Neuronal stem cell (in vitro differentiated cells): ENCODE results near the gene YDJC.

Source experiments
- DNase-seq: peaks from one replicate; pipeline ENCODE4 v3.0.0-alpha.2; 2013; ENCODE audit warnings: low spot score
- H2AFZ ChIP-seq: one replicate; pipeline ENCODE4 v1.6.1; 2013; ENCODE audit warnings: mild to moderate bottlenecking, low read length, inconsistent platforms
- H2AK5ac ChIP-seq: 2 replicates; pipeline ENCODE4 v1.6.1; 2013; ENCODE audit warnings: low read depth, mild to moderate bottlenecking, inconsistent platforms, low read length, moderate library complexity, mixed read lengths
- H2BK120ac ChIP-seq: 2 replicates; pipeline ENCODE4 v1.6.1; 2013; ENCODE audit warnings: low read depth, mild to moderate bottlenecking, inconsistent platforms, low read length, moderate library complexity, mixed read lengths
- H2BK12ac ChIP-seq: one replicate; pipeline ENCODE4 v1.6.1; 2013; ENCODE audit warnings: low read length, inconsistent platforms
- H2BK15ac ChIP-seq: 2 replicates; pipeline ENCODE4 v1.6.1; 2013; ENCODE audit warnings: mild to moderate bottlenecking, low read length, inconsistent platforms, mixed read lengths
- H2BK5ac ChIP-seq: one replicate; pipeline ENCODE4 v1.6.1; 2013; ENCODE audit warnings: inconsistent platforms, mild to moderate bottlenecking, low read length, moderate library complexity
- H3K14ac ChIP-seq: one replicate; pipeline ENCODE4 v1.6.1; 2013; ENCODE audit warnings: low read length, inconsistent platforms
- H3K18ac ChIP-seq: 2 replicates; pipeline ENCODE4 v1.6.1; 2013; ENCODE audit warnings: low read length, inconsistent platforms
- H3K23ac ChIP-seq: 2 replicates; pipeline ENCODE4 v1.6.1; 2013; ENCODE audit warnings: low read depth, mild to moderate bottlenecking, mixed read lengths, low read length, inconsistent platforms; ENCODE audit not compliant: poor library complexity
- H3K27ac ChIP-seq: replicated peaks from 3 replicates; pipeline ENCODE4 v1.5.1; 2013; ENCODE audit warnings: low read length, inconsistent platforms
- H3K27me3 ChIP-seq, 3 experiments: 2 replicates each; pipeline ENCODE4 v1.6.1; 2013; ENCODE audit warnings: low read length in 3 of 3, mild to moderate bottlenecking in 2 of 3, inconsistent platforms in 1 of 3, low read depth in 1 of 3, mixed read lengths in 1 of 3, moderate library complexity in 1 of 3; ENCODE audit not compliant: control insufficient read depth in 3 of 3, insufficient read depth in 3 of 3
- H3K36me3 ChIP-seq, 2 donors: replicated peaks in 1 of 2; 2 replicates each; pipeline ENCODE4 v1.6.1; 2013; ENCODE audit warnings: low read length in 2 of 2; ENCODE audit not compliant: control insufficient read depth in 2 of 2, insufficient read depth in 2 of 2
- H3K4ac ChIP-seq: 2 replicates; pipeline ENCODE4 v1.6.1; 2013; ENCODE audit warnings: inconsistent platforms, mild to moderate bottlenecking, low read length, moderate library complexity
- H3K4me1 ChIP-seq, 2 donors: 1 replicate in 1 of 2; 2 replicates in 1 of 2; pipeline ENCODE4 v1.6.1; 2013; ENCODE audit warnings: low read length in 2 of 2, low read depth in 1 of 2; ENCODE audit not compliant: control insufficient read depth in 2 of 2, insufficient read depth in 1 of 2
- H3K4me2 ChIP-seq: one replicate; pipeline ENCODE4 v1.6.1; 2013; ENCODE audit warnings: mild to moderate bottlenecking, low read length, inconsistent platforms; ENCODE audit not compliant: insufficient read depth, poor library complexity, severe bottlenecking
- H3K4me3 ChIP-seq, 2 donors: 2 replicates each; pipeline ENCODE4 v1.5.1; 2013; ENCODE audit warnings: low read length in 2 of 2, mild to moderate bottlenecking in 2 of 2, inconsistent platforms in 1 of 2, moderate library complexity in 1 of 2
- H3K79me1 ChIP-seq: one replicate; pipeline ENCODE4 v1.6.1; 2013; ENCODE audit warnings: low read depth, mild to moderate bottlenecking, inconsistent platforms, low read length, moderate library complexity
- H3K9ac ChIP-seq: one replicate; pipeline ENCODE4 v1.6.1; 2013; ENCODE audit warnings: mild to moderate bottlenecking, low read depth, low read length, inconsistent platforms; ENCODE audit not compliant: poor library complexity
- H3K9me3 ChIP-seq, 2 donors: replicated peaks in 1 of 2; 2 replicates each; pipeline versions ENCODE3 to v1.6.1; 2013; ENCODE audit warnings: low read length in 2 of 2, mild to moderate bottlenecking in 2 of 2, inconsistent platforms in 1 of 2, low read depth in 1 of 2, mixed read lengths in 1 of 2, moderate library complexity in 1 of 2; ENCODE audit not compliant: control insufficient read depth in 2 of 2, insufficient read depth in 1 of 2
- H4K8ac ChIP-seq: one replicate; pipeline ENCODE4 v1.6.1; 2013; ENCODE audit warnings: low read depth, mild to moderate bottlenecking, inconsistent platforms, low read length, moderate library complexity
- H4K91ac ChIP-seq: one replicate; pipeline ENCODE4 v1.6.1; 2013; ENCODE audit warnings: low read length, low read depth, mild to moderate bottlenecking, inconsistent platforms; ENCODE audit not compliant: poor library complexity
- WGBS, 2 donors: extraction: QIAGEN DNeasy Blood & Tissue Kit; methylation state at CpG; one replicate each; pipeline ENCODE4 v1.1.7; 2013; ENCODE audit warnings: missing lambda C conversion rate in 2 of 2, mixed read lengths in 1 of 2; ENCODE audit not compliant: insufficient read length in 2 of 2, insufficient replicate concordance in 1 of 2; ENCODE audit errors: extremely low coverage in 2 of 2; 5-methylcytosine and 5-hydroxymethylcytosine counted together

Gene YDJC

GRCh38 chr22:21589396-21589795, 40.4 kb downstream of the YDJC start:
- H3K14ac ChIP-seq, result no peak overlapping the region
- H2BK15ac ChIP-seq, result no peak overlapping the region
- no peak overlapping the region for H2BK12ac ChIP-seq
- H3K36me3 ChIP-seq, result peaks cover 20 to 68% of the 10 kb centered on the region in 2 donors
- no peak overlapping the region for H2AFZ ChIP-seq
- no peak overlapping the region for H2BK5ac ChIP-seq
- H3K4ac ChIP-seq, result no peak overlapping the region
- no peak overlapping the region for H2AK5ac ChIP-seq
- no peak overlapping the region for H2BK120ac ChIP-seq
- no peaks in the 10 kb centered on the region for H3K27me3 ChIP-seq
- no peak overlapping the region for H3K18ac ChIP-seq
- no peak overlapping the region for H4K91ac ChIP-seq
- H3K9me3 ChIP-seq, result peaks cover 0 to 1% of the 10 kb centered on the region in 2 donors
- no peak overlapping the region for H3K27ac ChIP-seq
- no peak overlapping the region for H4K8ac ChIP-seq
- no peak overlapping the region for H3K9ac ChIP-seq
- DNase-seq, result no peak
- WGBS, 2 donors, result no CpG with 5 or more reads among the region's 8 CpGs
- H3K79me1 ChIP-seq, result peaks cover 20% of the 10 kb centered on the region
- no peaks in the 10 kb centered on the region for H3K4me1 ChIP-seq
- H3K23ac ChIP-seq, result no peak overlapping the region
- H3K4me3 ChIP-seq, result no peak overlapping the region
- no peak overlapping the region for H3K4me2 ChIP-seq

- H3K27ac ChIP-seq, result no peak overlapping the region
- H3K4me2 ChIP-seq, result no peak overlapping the region
- no CpG with 5 or more reads among the region's 4 CpGs for WGBS, 2 donors
- H2BK5ac ChIP-seq, result no peak overlapping the region
- no peaks in the 10 kb centered on the region for H3K4me1 ChIP-seq
- H3K23ac ChIP-seq, result no peak overlapping the region
- H2AK5ac ChIP-seq, result no peak overlapping the region
- H4K91ac ChIP-seq, result no peak overlapping the region
- no peak overlapping the region for H3K4me3 ChIP-seq
- no peak overlapping the region for H4K8ac ChIP-seq
- H3K14ac ChIP-seq, result no peak overlapping the region
- H2BK120ac ChIP-seq, result no peak overlapping the region
- H3K36me3 ChIP-seq, result peaks cover 8 to 61% of the 10 kb centered on the region in 2 donors
- H3K9me3 ChIP-seq, result peaks cover 0 to 1% of the 10 kb centered on the region in 2 donors
- no peak overlapping the region for H2BK15ac ChIP-seq
- no peak overlapping the region for H3K9ac ChIP-seq
- H3K4ac ChIP-seq, result no peak overlapping the region
- no peak overlapping the region for H2AFZ ChIP-seq
- DNase-seq, result no peak
- H3K27me3 ChIP-seq, result no peaks in the 10 kb centered on the region
- no peak overlapping the region for H2BK12ac ChIP-seq
- peaks cover 21% of the 10 kb centered on the region for H3K79me1 ChIP-seq
- H3K18ac ChIP-seq, result no peak overlapping the region
Observed at GRCh38 chr22:21587803-21588611, 41.8 kb downstream of the YDJC start.

GRCh38 chr22:21585389-21585788, 44.4 kb downstream of the YDJC start:
- Histone ChIP-seq H2BK12ac (no peak overlapping the region), H2BK15ac (no peak overlapping the region), H3K4me1 (no peaks in the 10 kb centered on the region), H3K23ac (no peak overlapping the region), H3K36me3 (peaks cover 6 to 43% of the 10 kb centered on the region in 2 donors), H3K14ac (no peak overlapping the region), H3K9ac (no peak overlapping the region), H2BK5ac (no peak overlapping the region), H3K79me1 (peaks cover 7% of the 10 kb centered on the region), H3K4ac (no peak overlapping the region), H3K9me3 (peaks cover 0 to 1% of the 10 kb centered on the region in 2 donors), H3K4me2 (no peak overlapping the region), H3K27ac (no peak overlapping the region), H2AFZ (no peak overlapping the region), H2BK120ac (no peak overlapping the region), H3K4me3 (no peak overlapping the region), H3K27me3 (no peaks in the 10 kb centered on the region), H3K18ac (no peak overlapping the region), H4K91ac (no peak overlapping the region), H2AK5ac (no peak overlapping the region), H4K8ac (no peak overlapping the region)
- no peak for DNase-seq
- no CpG with 5 or more reads among the region's 2 CpGs for WGBS, 2 donors

DNA sequence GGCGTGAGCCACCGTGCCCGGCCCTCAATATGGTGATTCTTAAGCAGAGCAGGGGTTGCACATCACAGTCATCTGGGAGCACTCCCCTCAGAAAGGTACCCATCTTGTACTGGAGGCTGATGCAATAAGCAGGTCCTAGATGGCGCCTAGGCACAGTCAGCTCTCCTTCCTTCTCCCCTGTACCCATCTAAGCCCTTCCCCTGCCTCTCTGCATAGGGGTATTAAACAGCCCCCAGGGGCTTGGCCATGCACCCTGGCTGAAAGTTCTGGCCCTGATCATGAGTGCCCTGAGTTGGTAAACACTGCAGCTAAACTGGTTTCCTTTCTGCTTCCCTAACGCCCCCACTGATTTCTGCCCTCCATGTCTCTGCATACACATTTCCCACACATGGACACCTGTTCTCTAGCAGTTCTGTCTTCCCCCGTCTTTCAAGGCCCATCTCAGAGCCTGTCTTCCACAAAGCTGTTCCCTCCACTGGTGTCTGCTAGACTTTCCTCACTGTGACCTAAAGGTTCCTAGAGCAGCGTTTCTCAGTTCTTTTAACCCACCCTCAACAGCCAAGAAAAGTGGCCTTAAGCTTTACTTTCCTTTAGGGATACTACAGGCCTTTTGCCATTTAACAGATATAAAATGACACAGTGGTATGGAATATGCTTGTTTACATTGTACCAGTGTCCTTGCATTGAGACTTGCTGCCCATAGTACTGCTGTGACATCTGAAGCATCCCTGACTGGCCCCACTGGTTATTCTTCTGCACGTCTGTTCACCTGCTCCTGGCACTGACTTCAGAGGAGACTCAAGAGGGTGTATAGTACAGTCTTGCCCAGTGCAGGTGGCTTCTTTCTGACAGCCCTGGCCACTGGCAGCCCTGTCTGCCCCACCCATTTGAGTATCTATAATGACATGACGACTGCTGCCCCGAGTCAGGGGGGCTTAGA, 46.8 kb downstream of the YDJC start:
- Histone ChIP-seq H3K14ac (no peak overlapping the region), H3K79me1 (peaks cover 14% of the 10 kb centered on the region), H4K91ac (no peak overlapping the region), H3K27me3 (no peaks in the 10 kb centered on the region), H3K4me2 (no peak overlapping the region), H3K9ac (no peak overlapping the region), H2BK12ac (no peak overlapping the region), H3K18ac (no peak overlapping the region), H3K4me1 (no peaks in the 10 kb centered on the region), H2BK120ac (no peak overlapping the region), H3K4ac (no peak overlapping the region), H3K36me3 (peaks cover 4 to 39% of the 10 kb centered on the region in 2 donors), H3K4me3 (no peak overlapping the region), H3K23ac (peak overlapping the region; percentile 5), H2AFZ (no peak overlapping the region), H3K9me3 (peaks cover 0 to 1% of the 10 kb centered on the region in 2 donors), H2BK15ac (no peak overlapping the region), H2BK5ac (no peak overlapping the region), H2AK5ac (no peak overlapping the region), H3K27ac (no peak overlapping the region), H4K8ac (no peak overlapping the region)
- no peak for DNase-seq
- no CpG with 5 or more reads among the region's 10 CpGs for WGBS, 2 donors
